Ammon's horn (tissue), 1 donor: ENCODE data around the gene MAPK10.
"Not testable (repeated sequence)": the region's sequence is repeated elsewhere in the genome, so short reads cannot be mapped to it uniquely, and the experiment has no call there.

ENCODE experiments used
- DNase-seq: peaks from one replicate; pipeline ENCODE4 v3.0.0-alpha.2; 2016; ENCODE audit warnings: low spot score

MAPK10 gene

DNA sequence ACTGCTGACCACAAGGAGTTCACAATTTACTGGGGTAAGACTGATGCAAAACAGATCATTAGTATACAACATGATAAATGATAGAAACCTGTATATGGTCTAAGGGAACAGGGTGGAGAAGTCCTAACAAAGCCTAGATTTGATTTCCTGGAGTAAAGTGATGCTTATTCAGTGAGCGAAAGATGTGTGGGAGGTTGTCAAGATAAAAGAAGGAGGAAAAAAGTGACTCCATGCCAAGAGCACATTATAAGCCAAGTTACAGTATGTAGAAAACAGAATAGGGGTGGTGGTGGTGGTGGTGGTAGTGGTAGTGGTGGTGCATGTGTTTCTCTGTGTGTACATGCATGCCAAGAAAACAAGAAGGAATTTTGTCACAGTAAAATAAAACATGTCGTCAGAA lies 325.2 kb downstream of the MAPK10 start:
- DNase-seq, result no peak

DNA sequence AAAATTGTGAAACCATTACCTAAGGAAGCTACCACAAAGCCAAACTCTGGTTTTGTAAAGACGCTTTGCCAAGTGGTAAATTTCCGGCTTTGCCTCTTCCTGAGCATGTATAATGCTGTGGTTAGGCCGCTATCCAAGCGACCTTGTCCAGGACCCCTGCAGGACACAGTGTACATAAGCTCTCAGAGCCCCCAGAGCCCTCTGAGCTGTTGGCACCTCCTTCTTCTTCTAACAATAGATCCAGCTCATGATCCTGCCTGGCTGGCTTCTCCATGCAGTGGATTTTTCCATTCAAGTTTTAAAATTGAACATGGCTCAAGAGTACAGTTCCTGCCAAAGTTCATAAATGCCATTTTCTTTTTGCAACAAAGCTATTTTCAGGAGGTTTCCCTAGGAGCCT lies 326.7 kb downstream of the MAPK10 start:
- DNase-seq, result peak; percentile 51

DNA sequence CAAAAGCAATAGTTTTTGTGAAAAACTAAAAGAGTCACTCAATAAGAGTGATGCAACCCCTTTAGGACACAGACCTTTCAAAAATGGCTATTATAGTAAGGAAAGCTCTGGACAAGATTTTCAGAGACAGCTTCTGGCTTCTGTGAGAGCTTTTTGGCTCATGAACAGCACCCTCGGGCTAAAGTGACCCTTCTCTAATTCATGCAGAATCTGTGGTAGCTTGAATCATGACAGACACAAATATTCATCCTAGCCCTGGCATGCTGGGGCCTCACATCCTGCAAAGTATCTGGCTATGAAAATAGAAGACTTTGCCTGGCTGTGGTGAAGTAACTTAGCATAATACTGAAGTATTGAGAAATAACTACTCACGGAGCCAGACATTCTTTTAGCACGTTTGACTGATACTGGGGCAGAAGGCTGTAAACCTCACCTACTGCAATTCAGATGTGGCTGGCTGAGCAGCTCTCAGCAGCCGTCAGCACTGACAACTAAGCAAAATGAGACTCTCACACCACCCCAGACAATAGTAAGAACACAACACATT lies 327.3 kb downstream of the MAPK10 start:
- DNase-seq, result peak; percentile 40

DNA sequence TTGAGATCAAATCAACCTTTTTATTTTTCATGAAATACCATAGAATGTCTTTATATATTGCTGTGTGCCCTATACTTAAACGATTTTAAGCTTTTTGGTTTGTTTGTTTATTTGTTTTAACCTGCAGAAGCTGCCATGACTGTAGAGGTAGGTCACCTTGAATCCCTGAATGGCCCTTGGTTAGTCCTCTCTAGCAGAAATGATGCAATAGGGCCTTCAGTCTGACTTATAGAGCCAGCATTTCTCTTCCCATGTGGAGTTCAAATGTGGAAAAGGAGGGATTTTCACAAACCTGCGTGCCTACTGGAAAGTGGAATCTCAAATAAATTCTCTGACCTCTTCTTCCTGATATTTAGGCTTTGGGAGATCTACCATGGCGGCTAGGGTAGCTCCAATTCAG lies 327.9 kb downstream of the MAPK10 start:
- DNase-seq, result no peak

DNA sequence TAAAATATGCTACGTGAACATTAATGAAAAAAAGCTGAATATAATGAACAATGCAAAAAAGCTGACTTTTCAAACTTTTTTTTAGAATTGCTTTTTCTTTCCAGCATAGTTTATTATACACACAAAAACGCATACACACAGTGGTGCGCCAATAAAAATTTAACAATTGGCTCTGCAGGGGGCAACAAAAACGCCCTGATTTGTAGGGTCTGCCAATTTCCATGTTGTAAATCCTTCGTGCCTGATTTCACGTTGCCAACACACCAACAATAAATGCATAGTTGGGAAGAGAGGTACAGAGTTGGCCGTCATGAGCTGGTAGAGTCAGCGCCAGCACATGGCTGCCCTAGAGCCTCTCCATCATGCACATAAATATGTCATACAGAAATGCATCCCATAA lies 333.1 kb downstream of the MAPK10 start:
- no peak for DNase-seq

DNA sequence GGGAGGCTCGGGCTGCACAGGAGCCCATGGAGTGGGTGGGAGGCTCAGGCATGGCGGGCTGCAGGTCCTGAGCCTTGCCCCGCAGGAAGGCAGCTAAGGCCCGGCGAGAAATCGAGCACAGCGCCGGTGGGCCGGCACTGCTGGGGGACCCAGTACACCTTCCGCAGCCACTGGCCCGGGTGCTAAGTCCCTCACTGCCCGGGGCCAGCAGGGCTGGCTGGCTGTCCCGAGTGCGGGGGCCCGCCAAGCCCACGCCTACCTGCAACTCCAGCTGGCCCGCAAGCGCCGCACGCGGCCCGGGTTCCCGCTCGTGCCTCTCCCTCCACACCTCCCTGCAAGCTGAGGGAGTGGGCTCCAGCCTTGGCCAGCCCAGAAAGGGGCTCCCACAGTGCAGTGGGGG lies 338.2 kb downstream of the MAPK10 start:
- not testable (repeated sequence) for DNase-seq

DNA sequence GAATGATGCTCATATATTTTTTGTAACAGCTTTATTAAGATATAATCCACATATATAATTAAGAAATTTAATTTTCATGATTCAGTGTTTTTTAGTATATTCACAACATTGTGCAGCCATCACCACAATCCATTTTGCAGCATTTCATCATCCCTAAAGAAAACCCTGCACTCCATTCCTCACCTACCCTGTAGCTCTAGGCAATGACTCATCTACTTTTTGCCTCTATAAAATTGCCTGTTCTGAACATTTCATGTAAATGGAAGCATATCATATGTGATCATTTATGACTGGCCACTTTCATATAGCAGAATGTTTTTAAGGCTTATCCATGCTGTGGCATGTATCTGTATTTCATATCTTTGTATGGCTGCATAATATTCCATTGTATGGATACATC lies 339.9 kb downstream of the MAPK10 start:
- DNase-seq, result no peak

DNA sequence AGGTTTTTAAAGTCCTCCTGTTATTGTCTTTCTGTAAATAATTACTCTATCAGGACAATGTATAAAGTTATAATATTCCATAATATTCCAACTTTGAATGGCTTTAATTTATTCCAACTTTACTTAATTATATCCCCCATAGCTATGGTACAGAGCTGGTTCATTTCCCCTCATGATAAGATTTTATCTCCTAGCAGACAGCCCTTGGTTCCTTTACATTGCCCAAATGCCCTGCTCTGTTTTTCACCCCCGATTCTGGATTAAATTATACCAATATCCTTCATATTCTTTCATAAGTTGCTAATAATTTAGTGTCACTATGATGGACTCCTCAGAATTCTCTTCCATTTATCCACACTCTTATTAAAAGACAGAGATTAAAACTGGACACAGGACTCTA lies 340.5 kb downstream of the MAPK10 start:
- no peak for DNase-seq

DNA sequence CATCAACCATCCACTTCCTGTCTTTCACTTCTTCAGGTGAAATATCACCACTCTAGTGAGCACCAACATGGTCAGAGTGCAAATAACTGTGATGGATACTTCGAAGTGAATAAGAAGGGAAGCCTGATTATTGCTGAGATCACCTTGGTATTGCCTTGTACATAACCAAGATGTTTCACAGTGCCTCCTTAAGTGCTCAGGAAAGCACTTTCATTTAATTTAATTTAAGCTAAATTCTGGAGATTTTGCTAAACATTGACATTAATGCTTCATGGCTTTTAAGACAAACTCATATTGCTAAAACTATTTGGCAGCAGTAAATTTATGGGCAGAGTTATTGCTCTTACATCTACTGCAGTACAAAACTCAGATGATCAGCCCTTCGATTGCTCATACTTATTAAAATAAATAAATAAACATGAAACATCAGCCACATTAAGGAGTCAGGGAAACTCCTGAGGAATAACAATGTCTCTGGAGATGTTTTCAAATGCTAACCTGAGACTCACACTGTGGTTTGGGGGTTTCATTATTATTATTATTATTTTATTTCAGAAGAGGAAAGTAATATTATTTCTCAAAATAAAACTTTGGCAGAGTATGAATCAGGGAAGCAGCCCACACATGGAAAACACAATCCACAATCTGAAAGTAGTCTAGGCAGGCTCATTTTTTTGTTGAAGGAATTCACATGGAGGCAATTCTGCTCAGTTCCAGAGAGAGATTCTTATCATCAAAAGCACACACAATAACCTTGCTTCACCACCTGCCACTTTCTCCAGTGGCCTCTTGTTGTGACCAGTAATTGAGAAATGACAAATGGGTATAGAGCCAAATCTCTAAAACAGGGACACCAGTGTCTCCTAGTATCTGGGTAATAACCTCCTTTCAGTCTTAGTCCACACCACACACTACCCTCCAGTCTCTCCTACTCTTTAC lies 344.2 kb downstream of the MAPK10 start:
- DNase-seq, result no peak

DNA sequence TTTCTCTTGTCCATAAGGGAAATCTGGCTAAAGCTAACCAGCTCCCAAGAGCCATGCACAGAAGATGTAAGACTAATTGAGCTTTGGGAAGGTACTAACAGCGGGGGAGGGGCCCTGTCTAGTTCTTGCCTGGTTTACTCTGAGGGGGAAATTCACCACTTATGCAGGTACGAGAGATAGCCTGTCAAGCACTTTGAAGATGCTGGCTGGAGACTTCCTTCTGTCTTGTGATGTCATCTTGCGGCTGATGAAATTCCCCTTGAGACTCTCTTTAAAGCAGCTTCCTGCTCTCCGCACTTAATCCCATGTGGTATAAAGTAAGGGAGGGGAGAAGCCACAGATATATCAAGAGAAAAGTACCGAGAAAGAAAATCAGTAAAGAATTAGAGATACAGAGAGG lies 345.3 kb downstream of the MAPK10 start:
- DNase-seq, result no peak

DNA sequence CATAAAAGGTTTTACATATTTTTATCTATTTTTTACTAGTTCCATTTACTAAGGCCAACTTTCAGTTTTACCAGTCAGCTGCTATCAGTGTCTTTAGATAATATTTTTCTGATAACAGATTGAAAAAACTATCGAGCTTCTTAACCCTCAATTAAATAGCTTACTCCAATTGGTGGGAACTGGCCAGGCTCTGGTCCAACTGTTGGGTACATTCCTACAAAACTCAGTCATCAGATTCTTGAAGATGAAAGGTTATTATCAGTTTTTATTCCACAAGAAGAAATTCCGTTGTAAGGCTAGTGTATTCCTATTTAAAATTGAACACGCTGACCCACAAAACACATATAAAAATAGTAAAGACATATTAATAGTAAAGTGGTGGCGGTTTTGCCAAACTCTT lies 346.2 kb downstream of the MAPK10 start:
- DNase-seq, result no peak

DNA sequence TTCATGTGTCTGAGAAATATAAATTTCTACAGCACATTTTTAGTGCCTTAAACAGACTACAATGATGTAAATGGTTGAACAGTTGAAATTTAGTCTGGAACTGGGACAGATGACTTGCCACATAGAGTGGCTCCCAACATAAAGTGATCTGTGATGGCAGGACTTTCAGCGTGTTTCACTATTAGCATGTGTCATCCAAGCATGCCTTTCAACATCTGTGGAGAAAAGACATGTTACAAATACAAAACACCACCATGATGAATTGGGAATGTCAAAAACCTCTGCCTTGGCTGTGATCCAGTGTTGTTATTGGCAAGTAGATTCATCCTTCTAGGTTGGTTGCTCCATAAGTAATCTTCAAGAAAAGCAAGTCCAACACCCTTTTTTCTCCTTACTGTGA lies 348.7 kb downstream of the MAPK10 start:
- no peak for DNase-seq

DNA sequence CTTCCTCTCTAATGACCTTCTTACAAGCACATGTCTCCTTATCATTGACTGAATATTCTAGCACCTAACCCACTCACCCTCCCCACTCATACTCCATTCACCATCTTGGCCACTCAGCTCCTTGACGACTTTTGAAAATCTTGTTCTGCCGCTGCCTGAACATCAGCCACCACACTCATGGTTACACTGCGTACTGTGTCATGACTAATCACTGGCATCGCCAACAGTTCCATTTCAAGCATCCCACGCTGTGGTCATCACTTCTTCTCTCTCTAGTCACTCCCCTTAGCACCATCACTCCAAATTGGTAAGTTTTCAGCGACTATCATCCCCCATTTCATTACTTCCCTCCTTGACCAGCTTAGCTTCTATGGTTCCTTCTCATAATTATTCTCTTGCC lies 352.8 kb downstream of the MAPK10 start:
- DNase-seq, result no peak

DNA sequence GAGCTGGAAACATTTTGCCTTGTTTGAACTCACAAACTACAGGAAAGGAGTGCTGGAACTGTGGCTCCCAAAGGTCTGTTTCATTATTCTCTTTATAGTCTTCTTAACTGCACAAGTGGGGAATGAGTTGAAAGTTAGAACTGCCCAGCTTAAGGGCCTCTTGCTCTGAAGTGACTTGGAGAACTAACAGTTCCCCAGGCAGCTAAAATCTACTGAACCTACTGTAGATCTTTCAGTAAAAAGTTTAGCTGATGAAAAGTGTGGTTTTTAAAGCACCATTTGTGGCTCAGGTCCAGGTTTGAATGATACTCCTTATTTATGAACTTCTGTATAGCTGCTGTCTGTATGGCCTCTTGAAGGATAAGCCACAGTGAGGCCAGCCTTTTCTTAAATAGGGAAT lies 353.8 kb downstream of the MAPK10 start:
- DNase-seq, result no peak

DNA sequence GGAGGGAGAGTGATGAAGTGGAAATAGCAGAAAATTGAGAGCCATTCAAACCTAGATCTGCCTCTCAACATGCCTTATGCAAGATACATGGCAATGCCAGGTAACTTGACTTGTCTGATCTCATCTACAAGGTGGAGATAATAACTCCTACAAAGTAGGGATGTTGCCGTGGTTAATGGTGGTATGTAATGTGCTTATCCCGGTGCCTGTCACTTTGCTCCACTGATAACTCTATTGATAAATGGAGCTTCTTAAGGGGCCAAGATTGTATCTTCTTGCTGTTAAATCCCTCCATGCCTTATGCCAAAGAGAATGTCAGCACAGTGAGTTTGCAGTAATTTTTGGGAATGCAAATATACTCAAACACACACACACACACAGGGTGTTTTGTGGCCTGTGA lies 355.8 kb downstream of the MAPK10 start:
- no peak for DNase-seq

DNA sequence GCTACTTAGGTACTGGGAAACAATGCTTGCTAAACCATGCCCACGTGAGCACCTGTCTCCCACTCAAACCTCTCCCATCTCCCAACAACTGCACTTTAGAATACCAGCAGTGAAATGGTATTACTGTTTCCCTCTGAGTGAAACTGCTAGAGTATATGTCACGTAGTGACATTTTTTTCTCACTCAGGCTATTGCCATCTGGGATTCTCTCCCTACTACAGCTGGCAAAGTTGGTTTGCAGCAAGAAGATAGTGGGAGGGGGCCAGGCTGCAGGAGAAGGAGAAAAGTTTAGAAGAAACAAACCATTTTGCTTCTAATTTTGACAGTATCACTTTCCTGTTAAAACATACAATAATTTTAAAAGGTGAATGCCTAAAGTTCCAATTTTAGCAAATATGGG lies 358.3 kb downstream of the MAPK10 start:
- DNase-seq, result no peak

DNA sequence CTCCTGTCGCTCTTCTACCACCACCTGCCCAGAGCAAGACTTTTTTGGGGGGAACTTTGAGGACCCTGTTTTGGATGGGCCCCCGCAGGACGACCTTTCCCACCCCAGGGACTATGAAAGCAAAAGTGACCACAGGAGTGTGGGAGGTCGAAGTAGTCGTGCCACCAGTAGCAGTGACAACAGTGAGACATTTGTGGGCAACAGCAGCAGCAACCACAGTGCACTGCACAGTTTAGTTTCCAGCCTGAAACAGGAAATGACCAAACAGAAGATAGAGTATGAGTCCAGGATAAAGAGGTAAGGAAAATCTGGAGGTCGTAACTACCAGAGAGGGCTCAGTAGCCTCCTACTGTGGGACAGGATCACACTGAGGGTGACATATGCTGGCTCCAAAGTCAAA lies 364.5 kb downstream of the MAPK10 start:
- no peak for DNase-seq

DNA sequence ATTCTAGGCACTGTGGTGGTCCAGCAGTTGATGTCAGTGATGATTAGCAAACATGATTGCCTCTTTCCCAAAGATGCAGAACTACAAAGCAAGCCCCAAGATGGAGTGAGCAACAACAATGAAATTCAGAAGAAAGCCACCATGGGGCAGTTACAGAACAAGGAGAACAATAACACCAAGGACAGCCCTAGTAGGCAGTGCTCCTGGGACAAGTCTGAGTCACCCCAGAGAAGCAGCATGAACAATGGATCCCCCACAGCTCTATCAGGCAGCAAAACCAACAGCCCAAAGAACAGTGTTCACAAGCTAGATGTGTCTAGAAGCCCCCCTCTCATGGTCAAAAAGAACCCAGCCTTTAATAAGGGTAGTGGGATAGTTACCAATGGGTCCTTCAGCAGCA lies 365.3 kb downstream of the MAPK10 start:
- DNase-seq, result no peak

DNA sequence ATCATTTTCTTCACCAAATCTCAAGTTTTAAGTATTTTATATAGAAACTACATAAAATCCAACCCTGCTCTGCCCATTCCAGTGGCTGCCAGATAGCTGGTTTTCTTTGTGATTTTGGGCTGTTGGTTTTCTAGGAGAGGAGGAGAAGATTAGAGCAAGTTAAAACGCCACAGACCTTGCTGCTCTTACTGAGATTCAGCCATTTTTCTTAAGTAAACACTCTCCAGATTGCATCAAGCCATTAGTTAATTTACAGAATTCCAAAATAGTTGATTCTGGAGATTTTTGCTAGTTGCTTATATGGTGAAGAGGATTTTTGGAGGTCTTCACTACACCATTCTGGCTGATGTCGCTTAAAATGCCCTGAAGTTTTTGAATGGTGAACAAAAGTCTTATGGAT lies 366.2 kb downstream of the MAPK10 start:
- no peak for DNase-seq

DNA sequence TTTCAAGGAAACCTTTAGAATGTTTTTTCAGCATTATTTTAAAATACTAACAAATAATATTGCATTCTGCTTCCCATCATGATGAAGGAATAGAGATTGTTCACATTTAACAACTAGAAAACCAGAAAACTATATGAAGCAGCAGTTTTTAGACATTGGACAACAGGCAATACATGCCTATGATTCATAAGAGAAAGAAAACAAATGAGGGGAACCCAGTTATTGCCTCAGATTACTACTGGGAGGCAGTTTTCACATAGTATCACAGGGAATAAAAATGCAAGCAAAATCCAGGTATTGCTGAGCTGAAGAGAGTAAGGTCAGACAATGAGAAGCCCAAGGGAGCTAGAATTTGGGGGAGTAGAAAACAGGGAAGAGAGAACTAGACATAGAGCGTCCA lies 373.6 kb downstream of the MAPK10 start:
- no peak for DNase-seq

DNA sequence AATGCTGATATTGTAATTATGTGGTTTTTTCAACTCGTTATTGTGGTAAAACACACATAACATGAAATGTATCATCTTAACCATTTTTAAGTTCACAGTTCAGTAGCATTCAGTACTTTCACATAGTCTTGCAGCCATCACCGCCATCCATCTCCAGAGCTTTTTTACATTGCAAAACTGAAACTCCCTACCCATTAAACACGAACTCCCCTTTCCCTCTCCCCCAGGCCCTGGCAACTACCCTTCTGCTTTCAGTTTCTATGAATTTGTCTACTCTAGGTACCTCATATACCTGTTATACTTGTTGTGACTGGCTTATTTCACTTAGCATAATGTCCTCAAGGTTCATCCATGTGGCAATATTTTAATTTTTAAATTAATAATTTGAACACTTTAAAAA lies 380.6 kb downstream of the MAPK10 start:
- DNase-seq, result no peak

DNA sequence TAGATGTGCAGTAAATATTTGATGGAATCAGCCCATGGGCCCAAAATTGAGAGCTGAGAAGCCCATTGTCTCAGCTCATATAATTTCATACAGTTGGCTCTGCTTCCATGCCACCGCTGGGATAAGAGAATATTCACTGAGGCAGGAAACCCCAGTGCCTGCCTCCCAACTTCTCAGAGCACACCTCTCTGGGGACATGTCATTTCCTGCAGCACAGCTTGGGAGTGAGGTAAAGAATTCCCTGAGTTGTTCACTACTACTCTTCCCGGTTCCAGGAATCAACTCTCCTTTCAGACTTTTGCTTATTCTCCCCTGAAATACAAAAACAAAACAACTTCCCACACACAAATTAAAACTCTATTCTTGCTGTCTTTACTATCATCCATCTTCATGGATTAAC lies 389.3 kb downstream of the MAPK10 start:
- no peak for DNase-seq

DNA sequence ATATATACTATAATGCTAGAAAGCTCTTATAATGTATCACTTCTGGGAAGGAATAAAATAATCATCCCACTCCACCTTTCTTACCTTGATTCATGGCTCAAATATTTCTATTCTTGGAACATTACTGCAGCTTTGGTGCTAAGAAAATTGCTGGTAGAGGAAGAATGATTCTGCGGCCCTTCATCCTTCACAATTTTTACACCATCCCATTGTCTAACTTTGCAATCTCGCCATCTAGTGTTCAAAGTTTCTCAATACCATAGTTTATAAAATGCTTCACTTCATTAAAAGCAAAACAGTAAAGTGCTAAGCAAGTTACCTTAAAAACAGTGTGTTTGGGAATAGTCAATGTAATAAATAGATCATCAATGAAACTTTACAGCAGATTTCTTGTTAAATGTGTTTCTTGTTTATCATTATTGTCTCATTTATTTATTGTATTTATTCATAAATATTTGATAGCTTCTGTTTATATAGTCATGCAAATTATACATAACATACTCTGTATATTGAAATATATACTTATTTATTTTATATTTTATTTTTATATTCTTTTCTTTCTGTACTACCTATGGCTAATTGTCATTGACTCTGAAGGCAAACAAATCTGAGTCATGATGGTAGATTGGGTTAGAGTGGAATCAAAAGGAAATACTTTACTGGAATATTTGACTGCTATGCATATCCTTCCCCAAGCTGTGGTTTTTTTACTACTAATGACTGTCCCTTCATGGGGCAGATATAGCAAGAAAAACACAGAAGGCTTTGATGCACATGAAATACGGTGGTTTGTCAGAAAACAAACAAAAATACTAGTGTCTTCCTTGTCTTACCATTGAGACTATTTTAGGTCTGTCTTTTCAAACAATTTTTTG lies 390.7 kb downstream of the MAPK10 start:
- peak; percentile 65 for DNase-seq
